ENCODE results near the gene PLK4.

Gene PLK4

DNA sequence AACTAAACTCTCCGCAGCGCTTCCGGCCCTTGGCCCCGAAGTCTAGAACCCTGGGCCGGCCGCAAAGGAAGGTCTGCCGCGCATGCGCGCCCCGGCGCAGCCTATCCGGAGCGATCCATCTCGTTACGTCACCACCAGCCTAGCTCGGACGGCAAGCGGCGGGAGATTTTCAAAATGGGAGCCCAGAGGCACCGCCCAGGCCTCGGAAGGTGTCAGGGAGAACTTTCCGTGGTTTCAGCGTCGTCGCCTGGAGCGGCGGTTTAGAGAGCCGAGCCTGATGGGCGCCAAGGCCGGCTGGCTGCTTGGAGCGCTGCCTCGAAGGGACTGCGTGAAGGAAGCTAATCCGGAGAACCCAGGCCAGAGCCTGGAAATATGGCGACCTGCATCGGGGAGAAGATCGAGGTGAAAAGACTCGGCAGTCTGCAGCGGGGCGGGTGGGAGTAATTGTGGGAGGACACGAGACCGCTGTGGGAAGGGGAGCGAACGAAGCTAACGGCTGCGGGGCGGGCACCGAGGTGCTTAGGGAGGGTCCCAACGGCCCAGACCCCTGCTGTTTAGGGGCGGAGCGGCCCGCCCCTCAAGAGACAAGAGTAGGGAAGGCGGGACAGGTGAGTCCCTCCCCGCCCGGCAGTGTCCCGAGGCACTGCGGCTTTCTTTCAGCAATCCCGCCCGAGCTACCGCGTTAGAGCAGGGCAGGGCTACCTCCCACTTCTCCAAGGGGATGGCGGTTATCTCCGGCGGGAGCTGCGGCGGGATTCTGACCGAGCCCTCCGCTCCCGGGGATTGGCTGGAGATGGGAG, at the start of gene PLK4:
PLK4 (plus strand) TSS at position 131 of the 800 bp plus-strand sequence; CDS start at position 373, 242 bp downstream.
- peak within 1 kb of the TSS; percentile 72 for H3K27ac ChIP-seq
- DNase-seq (ENCODE audit: low read depth, low spot score), result peak; percentile 43

GRCh38 chr4:127832585-127832984, 48.1 kb upstream of the PLK4 start:
- no peak for DNase-seq (ENCODE audit: low read depth, low spot score)
- no peak overlapping the region for H3K27ac ChIP-seq

- H3K27ac ChIP-seq, result no peak overlapping the region
- DNase-seq (ENCODE audit: low read depth, low spot score), result no peak
Observed at GRCh38 chr4:127843704-127844600, 36.7 kb upstream of the PLK4 start.

GRCh38 chr4:127844601-127845116, 36.0 kb upstream of the PLK4 start:
- no peak overlapping the region for H3K27ac ChIP-seq
- DNase-seq (ENCODE audit: low read depth, low spot score), result no peak

GRCh38 chr4:127846061-127846460, 34.6 kb upstream of the PLK4 start:
- DNase-seq (ENCODE audit: low read depth, low spot score), result no peak
- H3K27ac ChIP-seq, result no peak overlapping the region

- no peak for DNase-seq (ENCODE audit: low read depth, low spot score)
- H3K27ac ChIP-seq, result no peak overlapping the region
Observed at GRCh38 chr4:127846765-127847164, 33.9 kb upstream of the PLK4 start.

- no peak overlapping the region for H3K27ac ChIP-seq
- no peak for DNase-seq (ENCODE audit: low read depth, low spot score)
Observed at GRCh38 chr4:127849505-127850234, 31.0 kb upstream of the PLK4 start.

- DNase-seq (ENCODE audit: low read depth, low spot score), result no peak
- H3K27ac ChIP-seq, result no peak overlapping the region
Observed at GRCh38 chr4:127852661-127853060, 28.0 kb upstream of the PLK4 start.

- DNase-seq (ENCODE audit: low read depth, low spot score), result no peak
- peak overlapping the region; percentile 62 for H3K27ac ChIP-seq
Observed at GRCh38 chr4:127856196-127856812, 24.4 kb upstream of the PLK4 start.

GRCh38 chr4:127856813-127857447, 23.8 kb upstream of the PLK4 start:
- peak; percentile 83 for DNase-seq (ENCODE audit: low read depth, low spot score)
- peak overlapping the region; percentile 62 for H3K27ac ChIP-seq

GRCh38 chr4:127857641-127858040, 23.1 kb upstream of the PLK4 start:
- no peak for DNase-seq (ENCODE audit: low read depth, low spot score)
- H3K27ac ChIP-seq, result peak overlapping the region; percentile 62

- no peak for DNase-seq (ENCODE audit: low read depth, low spot score)
- H3K27ac ChIP-seq, result no peak overlapping the region
Observed at GRCh38 chr4:127868196-127868595, 12.5 kb upstream of the PLK4 start.

DNA sequence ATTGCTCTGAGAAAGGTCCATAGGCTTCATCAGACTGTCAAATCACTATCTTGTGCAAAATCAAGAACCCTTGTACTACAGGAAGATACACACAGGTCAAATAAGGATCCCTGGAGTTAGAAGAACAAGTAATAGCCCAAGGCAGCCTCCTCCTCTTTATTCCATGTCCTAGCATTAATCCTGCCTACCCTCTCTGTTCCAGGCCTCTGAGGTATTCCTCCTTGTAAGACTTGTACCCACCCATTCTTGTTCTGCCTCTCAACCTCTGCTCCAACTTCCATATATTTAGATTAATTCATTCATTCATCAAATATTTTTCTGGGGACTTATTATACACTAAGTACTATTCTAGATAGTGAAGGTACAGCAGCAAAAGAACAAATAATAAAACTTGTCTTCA, 10.4 kb upstream of the PLK4 start:
- H3K27ac ChIP-seq, result no peak overlapping the region
- DNase-seq (ENCODE audit: low read depth, low spot score), result no peak

- H3K27ac ChIP-seq, result no peak overlapping the region
- no peak for DNase-seq (ENCODE audit: low read depth, low spot score)
Observed at GRCh38 chr4:127870688-127871087, 10.0 kb upstream of the PLK4 start.

DNA sequence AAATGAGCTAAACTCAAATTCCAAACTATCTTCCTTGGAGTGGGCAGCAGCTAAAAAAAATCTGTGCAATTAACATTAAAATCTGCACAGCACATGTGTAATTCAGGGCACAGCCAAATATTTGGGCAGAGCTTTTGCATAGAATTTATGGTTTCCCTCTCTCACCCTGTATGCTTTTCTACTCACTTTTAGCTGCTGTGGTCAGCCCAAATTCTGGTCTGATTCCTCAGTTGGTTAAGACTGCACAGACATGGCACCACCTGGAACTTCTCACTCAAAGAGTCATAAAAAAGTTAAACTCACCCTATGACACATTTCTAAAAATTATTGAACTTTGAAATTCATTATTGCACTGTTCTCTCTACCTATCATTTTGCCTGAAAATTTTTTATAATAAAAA, 4.9 kb upstream of the PLK4 start:
- H3K27ac ChIP-seq, result no peak overlapping the region
- no peak for DNase-seq (ENCODE audit: low read depth, low spot score)

GRCh38 chr4:127881563-127881864, 821 bp downstream of the PLK4 start:
- no peak overlapping the region for H3K27ac ChIP-seq

DNA sequence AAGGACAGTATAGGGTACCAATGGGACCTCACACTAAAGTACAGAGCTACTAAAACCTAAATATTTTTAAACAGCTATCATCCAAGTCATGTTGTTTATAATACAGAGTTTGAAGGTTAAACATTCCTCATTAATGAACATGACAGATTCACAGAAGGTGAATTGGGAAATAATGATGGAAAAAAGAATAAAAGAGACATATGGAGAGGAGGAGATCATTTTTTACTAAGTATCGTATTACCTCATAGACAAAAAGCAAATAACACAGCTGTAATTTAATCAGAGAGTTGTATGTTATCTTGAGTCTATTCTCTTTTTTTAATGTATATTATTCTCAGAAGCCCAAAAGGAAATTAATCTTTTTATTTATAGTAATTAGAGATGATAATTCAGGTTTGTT, 7.9 kb downstream of the PLK4 start:
- no peak overlapping the region for H3K27ac ChIP-seq
- no peak for DNase-seq (ENCODE audit: low read depth, low spot score)

More at GRCh38 chr4:127881563-127881864, 821 bp downstream of the PLK4 start:
- DNase-seq (ENCODE audit: low read depth, low spot score), result no peak

- H3K27ac ChIP-seq, result no peak overlapping the region
- DNase-seq (ENCODE audit: low read depth, low spot score), result no peak
Observed at GRCh38 chr4:127889903-127890302, 9.2 kb downstream of the PLK4 start.

GRCh38 chr4:127896069-127896468, 15.4 kb downstream of the PLK4 start:
- no peak overlapping the region for H3K27ac ChIP-seq
- no peak for DNase-seq (ENCODE audit: low read depth, low spot score)

- no peak overlapping the region for H3K27ac ChIP-seq
- DNase-seq (ENCODE audit: low read depth, low spot score), result no peak
Observed at GRCh38 chr4:127896528-127896927, 15.8 kb downstream of the PLK4 start.

Data from epithelial cell of prostate (primary cell).